Colon (tissue), 2 donors: ENCODE measurements around the gene OGFR.

Experiments
- FAIRE-seq: peaks from 2 replicates; lab custom pipeline; 2012; peaks lifted over from hg19 to GRCh38; lab: Jason Lieb, UNC
- donor health status: control.
- donor health status: control.

The OGFR gene

DNA sequence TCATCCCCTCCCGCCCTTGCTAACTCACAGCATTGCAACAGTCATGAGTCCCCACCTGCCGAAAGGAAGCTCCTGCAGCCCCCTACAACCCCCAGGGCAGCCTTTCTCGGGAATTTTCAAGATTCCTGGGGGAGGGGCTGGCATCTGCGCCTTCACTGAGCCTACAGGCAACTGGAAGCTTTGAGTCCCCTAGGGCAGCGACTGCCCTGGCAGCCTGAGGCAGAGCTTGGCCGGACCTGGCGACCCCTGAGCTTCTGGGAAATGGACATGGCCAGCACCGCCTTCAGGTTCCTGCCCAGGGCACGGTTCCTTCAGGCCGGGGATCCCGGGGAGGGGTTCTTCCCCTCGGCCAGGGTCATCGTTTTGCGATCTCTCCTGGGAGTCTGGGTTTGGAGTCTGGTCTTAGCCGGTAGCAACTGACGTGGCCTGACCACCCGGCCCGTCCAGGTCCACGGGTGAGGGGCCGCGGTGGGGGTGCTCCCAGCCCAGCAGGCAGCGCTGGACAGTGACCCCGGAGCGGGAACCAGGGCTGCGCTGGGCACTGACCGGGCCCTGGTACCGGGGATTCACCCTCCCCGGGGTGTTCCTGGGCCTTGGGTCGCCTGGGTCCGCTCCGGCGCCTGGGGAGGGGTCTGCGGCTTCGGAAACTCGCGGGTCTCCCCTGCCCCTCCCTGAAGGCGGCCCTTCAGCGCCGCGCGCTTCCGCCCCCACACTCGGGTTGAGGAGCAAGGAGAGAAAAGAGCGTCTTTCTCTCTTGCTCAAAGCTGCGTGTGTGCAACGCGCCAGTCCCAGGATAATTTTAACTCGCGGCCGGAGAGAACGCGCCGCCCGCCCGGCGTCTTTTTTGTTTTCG is 11.6 kb downstream of the OGFR start:
- FAIRE-seq: no peak

DNA sequence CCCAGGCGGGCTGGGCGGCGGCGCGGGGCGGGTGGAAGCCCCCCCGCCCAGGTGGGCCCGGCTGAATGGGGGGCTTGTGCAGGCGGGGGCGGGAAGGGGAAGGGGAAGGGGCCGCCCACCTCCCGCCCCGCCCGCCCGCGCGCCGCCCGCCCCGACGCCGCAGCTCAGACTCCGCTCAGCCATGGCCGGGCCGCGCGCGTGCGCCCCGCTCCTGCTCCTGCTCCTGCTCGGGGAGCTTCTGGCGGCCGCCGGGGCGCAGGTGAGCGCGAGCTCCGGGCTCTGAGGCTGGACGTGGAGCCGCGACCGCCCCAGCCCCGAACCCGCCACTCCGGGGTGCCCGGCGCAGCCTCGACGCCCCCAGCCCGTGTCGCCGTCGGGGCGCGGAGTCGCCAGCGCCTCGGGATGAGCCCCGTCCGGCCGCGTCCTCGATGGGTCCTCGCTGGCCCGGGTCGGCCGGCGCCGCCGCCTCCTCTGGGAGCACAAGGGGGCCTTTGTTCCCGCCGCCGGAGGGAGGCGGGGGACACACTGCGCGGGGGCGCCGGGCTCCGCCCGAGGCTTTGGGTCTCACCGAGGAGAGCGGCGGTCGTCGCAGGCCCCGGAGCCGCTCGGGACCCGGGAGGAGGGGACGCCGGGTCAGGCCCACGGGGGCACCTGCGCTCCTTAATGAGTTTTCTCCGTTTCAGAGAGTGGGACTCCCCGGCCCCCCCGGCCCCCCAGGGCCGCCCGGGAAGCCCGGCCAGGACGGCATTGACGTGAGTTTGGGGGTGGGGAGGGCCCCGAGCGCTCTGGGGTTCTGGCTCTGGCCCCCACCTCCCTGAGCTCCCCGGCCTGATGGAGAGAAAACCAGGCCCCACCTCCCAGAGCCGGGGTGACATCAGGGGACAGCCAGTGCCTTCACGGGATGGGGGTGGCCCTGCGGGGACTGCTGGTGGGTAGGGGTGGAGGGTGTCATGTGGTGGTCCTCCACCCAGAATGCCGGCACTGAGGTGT is 12.5 kb downstream of the OGFR start, which contains the start of gene COL9A3:
Gene COL9A3, plus strand, starts transcription at position 167 of the 990 bp plus-strand sequence. Its CDS starts 15 bp downstream, at position 182.
- FAIRE-seq: no peak

DNA sequence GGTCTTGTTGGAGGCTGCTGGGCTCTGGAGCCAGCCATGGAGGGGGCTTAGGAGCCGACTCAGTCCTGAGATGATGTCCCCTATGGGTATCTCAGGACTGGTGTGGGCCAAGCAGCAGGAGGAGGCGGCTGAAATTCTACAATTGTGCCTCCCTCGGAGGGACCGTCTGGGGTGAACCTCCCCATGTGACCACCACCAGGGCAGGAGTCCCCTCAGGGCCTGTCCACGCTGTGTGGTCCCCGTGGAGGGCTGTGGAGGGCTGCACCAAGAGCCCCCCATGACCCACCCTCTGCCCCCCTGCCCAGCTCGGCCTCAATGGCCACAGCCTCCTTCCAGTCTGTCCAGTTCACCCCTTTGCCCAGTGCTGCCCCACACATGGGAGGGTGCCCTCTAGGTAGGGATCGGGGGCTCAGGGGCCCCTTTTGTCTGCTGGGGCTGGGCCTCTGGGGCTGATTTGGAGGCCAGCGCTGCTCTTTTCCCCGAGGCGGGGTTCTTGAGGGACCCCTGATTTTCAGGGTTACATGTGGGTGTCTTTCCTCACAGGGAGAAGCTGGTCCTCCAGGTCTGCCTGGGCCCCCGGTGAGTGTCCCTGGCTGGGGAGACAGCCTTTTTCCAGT is 13.4 kb downstream of the OGFR start:
- FAIRE-seq: no peak

DNA sequence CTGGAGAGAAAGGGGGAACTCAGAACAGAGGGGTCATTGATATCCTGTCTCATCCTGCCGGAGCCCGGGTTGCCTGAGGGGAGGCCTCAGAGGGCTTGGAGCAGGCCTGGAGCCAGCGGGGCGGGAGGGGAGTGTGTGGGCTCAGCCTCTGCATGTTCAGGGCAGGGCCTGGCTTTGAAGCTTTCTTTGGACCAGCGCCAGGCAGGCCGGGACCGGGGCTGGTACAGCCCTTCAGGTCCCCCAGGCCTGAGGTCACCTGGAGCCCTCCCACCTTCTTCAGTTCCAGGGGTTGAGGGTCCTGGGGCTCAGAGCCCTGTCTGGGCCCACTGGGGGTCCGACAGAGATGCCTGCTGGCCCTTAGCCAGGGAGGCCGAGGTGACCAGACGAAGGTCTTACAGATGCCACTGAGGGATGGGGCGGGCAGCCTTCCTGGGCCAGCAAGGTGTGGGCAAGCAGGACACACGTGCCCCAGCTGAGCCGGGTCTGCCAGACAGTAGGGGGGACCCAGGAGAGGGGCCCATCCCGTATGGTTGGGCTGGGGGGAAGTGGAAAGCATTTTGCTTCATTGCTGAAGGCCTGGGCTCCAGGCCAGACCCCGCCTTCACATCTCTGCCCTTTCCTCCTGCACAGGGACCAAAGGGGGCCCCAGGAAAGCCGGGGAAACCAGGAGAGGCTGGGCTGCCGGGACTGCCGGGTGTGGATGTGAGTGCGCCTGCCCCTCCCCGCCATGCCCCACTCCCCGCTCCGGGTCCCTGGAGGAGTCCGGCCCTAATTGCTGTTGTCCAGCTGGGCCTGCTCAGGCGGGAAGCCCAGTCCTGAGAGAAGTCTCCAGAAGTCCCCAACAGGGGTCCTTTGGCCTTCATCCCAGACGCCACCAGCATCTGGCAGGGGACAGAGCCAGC is 14.2 kb downstream of the OGFR start:
- FAIRE-seq: no peak

DNA sequence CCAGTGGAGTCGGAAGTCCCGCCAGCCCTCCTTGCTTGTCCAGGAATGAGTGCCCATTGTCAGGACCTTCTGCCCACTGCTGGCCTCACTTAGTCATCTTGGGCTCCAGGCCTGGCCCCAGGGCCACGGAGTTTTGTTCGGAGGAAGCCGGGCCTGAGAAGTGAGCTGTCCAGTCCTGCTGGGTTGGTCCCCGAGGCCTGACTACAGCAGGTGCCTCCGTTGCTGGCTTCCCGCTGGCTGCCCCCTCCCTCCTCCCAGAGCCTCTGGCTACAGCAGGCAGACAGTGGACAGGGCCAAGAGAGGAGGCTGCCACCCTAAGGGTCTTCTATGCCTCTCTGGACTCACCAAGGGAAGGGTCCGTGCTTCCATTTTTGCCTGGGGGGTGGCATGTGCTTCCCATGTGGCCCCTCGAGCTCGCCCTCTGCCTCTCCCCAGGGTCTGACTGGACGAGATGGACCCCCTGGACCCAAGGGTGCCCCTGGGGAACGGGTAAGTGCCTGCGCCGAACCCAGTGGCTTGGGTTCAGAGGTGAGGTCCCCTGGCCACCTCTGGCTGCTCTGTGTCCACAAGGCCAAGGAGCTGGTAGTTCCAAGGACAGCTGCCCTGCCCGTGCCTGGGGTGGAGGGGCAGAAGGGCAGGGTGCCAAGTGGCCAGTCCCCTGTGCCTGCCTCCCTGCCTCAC is 15.0 kb downstream of the OGFR start:
- no peak for FAIRE-seq

DNA sequence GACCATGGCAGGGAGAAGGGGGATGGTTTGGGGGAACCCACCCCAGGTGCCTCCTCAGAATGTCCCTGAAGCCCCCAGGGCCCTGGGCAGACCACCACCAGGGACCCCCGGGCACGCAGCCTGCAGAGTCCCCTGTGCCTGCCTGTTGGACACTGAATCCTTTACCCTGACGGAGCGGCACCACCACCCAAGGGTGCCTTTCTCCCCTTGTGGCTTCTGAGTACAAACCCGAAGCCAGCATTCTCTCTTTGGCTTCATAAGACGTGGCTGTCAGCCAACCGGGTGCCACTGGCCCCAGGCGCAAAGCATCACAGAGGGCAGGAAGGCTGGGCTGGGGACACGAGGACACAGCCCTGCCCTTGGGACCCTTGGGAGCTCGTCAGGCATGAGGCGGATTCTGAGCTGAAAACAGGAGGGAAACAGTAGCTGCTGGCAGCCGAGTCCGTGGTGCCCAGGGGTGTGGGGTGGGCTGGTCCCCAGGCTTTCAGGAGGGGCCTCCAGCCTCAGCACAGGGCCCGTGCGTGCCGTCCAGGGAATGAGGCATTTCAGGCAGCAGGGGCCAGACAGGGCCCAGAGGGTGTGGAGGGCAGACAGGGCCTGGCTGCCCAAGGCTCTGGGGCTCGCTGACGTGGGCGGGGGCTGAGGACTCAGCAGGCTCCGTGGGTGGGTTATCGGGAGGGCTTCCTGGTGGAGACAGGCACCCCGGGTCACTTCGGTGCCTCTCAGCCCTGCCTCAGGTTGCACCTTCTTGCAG is 15.8 kb downstream of the OGFR start:
- no peak for FAIRE-seq

DNA sequence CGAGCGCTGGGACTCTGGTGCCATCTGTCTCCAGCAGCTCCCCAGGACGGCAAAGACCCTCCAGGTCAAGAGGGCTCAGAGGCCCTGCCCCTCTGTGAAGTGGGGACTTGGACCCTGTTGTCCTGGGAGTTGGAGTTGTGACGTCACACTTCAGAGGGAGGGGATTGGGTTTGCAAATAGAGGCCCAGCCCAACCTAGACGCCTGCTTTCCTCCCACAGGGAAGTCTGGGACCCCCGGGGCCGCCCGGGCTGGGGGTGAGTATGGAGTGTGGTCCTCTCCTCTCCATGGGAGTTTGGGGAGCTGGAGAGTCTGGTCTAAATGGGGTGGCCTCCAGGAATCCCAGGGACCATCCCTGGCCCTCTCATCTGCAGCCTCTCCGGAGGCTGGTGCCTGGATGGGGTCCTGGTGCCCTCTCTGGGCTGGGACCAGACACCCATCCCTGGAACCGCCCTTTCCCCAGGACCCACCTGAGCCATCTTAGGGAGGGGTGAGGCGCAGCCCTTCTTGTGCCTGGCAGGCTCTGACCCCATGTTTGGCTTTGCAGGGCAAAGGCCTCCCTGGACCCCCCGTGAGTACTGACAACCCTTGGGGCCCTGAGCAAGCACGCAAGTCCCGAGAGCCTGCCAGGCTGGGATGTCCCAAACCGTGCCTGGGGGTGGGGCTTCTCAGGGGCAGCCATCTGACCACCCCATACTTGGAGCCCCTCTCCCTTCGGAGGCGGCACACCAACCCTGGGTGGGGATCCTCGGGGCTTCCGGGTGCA is 16.5 kb downstream of the OGFR start:
- no peak for FAIRE-seq

DNA sequence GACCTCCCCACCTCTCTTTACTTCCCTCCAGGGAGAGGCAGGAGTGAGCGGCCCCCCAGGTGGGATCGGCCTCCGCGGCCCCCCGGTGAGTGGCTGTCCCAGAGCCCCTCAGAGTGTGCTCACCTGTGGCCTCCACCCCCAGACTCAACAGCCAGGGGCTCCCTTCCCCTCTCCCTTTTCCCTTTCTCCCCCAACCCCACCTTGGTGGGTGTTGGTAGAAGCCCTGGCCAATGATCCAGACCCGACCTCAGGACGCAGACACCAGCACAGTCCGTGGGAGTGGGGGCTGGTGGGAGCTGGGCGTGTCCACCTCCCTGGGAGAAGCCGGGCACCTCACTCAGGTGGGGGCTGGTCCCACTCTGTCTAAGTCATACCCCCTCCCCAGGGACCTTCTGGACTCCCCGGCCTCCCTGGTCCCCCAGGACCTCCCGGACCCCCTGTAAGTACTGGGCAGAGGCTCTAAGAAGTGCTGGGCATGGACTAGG is 17.1 kb downstream of the OGFR start:
- FAIRE-seq: no peak

DNA sequence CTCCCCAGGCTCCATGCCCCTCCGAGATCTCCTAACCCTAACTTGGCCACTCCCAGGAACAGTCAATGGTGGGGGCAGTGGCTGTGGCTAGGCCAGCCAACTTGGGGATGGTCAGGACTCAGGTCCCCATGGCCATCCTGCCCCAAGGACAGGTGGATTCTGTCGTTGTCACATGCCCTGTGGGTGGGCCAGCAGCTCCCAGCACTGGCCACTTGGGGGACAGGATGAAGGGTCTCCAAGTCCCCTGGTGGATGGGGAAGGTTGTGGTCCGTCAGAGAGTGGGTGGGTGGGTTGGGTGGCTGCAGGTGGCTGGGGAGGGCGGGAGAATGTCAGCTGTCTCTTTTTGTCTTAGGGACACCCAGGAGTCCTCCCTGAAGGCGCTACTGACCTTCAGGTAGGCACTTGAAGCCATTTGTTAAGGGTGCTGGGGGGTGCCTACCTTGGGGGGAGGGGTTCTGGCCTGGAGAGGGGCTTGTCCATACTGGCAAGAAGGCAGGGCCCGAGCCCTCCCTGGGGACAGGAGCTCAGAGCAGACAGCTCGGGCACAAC is 17.7 kb downstream of the OGFR start:
- FAIRE-seq: no peak

DNA sequence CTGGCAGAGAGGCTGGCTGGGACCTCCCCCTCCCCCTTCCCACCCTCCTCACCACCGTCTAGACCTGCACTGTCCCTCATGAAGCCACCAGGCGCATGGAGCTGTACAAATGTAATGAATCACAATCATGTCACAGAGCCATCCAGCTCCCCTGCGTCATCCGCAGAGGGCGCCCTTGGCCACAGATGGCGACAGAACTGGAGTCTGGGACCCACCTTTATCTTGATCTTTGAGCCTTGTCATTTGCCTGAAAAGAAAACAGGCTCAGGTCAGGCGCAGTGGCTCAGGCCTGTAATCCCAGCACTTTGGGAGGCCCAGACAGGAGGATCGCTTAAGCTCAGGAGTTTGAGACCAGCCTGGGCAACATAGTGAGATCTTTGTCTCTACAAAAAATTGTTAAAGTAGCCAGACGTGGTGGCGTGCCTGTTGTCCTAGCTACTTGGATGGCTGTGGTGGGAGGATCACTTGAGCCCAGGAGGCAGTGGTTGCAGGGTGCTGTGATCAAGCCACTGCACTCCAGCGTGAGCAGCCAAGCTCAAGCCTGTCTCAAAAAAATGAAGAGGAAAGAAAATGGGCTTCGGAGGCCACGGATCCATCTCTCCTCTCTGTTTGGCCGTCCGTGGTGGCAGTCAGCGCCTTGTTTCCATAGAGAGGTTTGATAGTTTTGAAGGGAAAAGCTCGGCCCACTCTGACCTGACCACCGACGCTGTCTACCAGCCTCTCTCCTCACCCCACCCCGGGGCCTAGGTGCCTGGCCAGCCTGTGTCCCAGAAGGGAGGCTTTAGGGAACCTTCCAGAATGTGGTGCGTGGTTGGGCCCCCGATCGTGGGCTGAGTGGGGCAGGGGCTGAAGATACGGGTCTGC is 18.4 kb downstream of the OGFR start:
- FAIRE-seq: no peak

DNA sequence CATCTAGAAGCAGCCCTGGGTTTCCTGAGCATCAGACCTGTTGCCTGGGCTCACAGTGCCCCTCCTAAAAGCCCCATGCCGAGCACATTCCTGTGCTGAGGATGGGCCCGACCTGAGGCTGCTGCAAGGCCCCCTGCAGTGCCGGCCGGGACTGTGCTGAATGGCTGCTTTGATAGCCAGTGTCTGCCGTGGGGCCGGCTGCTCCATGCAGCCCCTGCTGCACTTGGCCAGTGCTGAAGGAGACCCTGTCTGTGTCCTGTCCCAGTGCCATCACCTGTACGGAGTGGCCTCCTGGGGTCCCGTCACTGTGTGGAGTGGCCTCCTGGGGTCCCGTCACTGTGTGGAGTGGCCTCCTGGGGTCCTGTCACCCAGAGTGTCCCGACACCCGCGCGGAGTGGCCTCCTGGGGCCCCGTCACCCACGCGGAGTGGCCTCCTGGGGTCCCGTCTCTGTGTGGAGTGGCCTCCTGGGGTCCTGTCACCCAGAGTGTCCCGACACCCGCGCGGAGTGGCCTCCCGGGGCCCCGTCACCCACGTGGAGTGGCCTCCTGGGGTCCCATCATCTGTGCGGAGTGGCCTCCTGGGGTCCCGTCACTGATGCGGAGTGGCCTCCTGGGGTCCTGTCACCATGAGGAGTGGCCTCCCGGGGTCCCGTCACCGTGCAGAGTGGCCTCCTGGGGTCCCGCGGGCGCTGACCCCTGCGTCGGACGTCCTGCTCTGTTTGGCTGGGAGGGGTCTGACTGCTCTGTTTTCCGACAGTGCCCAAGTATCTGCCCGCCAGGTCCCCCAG is 19.2 kb downstream of the OGFR start:
- FAIRE-seq: no peak

DNA sequence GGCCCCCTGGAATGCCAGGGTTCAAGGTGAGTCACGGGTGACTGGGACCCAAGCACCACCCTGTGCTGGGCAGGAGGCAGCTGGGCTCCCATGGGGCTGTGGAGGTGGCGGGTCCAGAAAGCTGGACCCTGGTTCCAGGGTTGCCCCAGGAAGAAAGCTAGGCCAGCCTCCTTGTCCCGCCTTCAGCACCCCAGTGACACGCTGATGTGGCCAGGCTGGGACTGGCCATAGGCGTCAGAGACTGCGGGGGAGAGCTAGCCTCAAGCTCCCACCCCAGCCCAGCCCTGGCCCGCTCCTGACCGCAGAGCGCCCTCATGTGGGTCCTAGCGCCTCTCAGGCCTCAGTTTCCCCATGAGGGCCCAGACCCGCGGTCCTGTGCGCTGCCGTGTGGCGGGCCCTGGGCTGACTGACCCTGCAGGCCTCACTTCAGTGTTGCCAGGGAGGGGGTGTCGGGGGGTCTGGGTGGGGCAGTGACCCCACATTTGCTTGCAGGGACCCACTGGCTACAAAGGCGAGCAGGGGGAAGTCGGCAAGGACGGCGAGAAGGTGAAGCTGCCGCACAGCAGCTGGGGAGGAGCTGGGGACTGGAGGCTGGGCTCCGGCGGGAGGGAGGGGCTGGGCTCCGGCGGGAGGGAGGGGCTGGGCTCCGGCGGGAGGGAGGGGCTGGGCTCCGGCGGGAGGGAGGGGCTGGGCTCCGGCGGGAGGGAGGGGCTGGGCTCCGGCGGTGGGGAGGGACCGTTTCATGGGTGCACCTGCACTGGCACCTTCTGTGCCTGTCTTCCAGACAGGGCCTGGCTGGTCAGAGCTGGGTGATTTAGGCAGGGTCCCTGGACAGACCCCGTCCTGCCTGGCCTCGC is 20.1 kb downstream of the OGFR start:
- FAIRE-seq: no peak

DNA sequence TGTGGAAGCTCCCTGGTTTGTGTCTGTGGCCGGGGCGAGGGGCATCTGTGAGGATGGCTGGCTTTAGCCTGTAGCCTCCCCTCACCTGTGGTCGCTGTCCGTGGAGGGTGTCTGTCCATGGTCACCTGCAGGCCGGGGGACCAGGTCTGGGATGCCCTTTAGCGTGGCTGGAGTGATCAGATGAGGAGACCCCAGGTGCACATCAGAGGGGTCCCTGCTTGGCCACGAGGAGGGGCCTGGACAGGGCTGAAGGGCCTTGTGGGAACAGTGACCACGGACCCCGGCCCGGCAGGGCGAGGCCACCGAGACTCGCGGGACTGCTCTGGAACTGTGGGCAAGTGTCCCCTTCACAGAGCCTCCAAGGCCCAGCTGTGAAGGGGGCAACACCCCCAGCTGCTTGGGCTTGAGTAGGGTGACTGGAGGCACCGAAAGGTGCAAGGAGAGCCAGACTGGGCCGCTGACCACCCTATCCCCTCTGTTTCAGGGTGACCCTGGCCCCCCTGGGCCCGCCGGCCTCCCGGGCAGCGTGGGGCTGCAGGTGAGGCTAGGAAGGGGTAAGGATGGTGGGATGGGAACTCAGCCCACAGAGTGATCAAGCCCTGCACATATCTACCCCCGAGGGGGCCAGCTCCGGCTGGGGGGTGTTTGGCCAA is 20.8 kb downstream of the OGFR start:
- FAIRE-seq: no peak

DNA sequence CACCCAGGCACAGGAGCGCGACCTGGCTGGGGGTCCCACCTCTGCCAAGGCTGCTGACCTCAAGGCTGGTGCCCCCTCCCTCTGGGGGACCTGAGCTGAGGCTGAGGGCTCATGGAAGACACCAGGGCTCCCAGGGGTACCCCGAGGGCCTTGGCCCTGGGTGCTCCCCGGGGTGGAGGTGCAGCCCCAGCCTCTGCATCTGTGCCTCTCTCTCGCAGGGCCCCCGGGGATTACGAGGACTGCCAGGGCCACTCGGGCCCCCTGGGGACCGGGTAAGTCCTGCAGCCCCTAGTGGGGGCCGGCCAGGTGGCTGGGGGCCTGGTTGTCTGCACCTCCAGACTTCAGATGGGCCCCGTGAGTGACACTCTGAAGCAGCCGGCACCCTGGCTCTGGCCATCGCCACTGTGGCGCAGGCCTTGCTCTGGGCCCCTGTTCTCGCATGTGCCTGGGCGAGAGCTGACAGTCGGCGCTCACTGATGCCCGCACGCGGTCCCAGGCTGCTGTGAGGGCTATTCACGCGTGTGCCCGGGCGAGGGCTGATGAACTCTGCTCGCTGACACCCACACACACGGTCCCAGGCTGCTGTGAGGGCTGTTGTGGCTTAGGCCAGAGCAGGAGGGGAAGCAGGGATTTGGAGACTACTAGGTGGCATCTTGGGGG is 21.5 kb downstream of the OGFR start:
- FAIRE-seq: no peak
